Breast epithelium (tissue), 3 donors: Measurements from ENCODE around the gene SSX1. TPM values are rescaled to one million over a fixed set of nuclear protein-coding genes. Genes with fewer than 3 reads are reported as not detected.

ENCODE experiments used
- total RNA-seq, 3 donors: library from RNA; depleted of rRNA; stranded (reverse); fragments of >200 nt; gene quantifications; one replicate each; pipeline ENCODE4 v1.1.0, GENCODE V29; 2016

SSX1 gene
- total RNA-seq, 3 donors from 2014 or later = not detected

Other genes starting within 250 kb of the SSX1 start
- not detected for gene SPACA5, start 248.4 kb upstream of the SSX1 start, total RNA-seq
- gene ZNF630, start 183.8 kb upstream of the SSX1 start, total RNA-seq = 1 to 10 TPM; 2.2 to 8.0 (median 6.6) TPM
- gene SPACA5B, start 124.8 kb upstream of the SSX1 start, total RNA-seq = not detected
- not detected for gene SSX5, start 58.6 kb upstream of the SSX1 start, total RNA-seq
- not detected for gene SSX3, start 101.3 kb downstream of the SSX1 start, total RNA-seq
- gene SSX4, start 128.1 kb downstream of the SSX1 start, total RNA-seq = not detected
- gene SSX4B, start 156.6 kb downstream of the SSX1 start, total RNA-seq = not detected
- gene SLC38A5, start 214.9 kb downstream of the SSX1 start, total RNA-seq = 10 to 100 TPM in 1 of 3 donors, 1 to 10 TPM in 1, under 1 TPM in 1; 0.96 to 12.1 (median 3.8) TPM
- 10 to 100 TPM; 31.8 to 55.4 (median 34.8) TPM for gene FTSJ1, start 220.8 kb downstream of the SSX1 start, total RNA-seq